GM15510 (cell line): ENCODE data around the gene HABP4.

ENCODE experiments used
- POLR2A ChIP-seq: IDR thresholded peaks from 3 replicates; pipeline ENCODE4 v1.6.1; 2011; ENCODE audit warnings: borderline replicate concordance; ENCODE audit not compliant: insufficient read length; ENCODE audit errors: extremely low read depth

The HABP4 gene

DNA sequence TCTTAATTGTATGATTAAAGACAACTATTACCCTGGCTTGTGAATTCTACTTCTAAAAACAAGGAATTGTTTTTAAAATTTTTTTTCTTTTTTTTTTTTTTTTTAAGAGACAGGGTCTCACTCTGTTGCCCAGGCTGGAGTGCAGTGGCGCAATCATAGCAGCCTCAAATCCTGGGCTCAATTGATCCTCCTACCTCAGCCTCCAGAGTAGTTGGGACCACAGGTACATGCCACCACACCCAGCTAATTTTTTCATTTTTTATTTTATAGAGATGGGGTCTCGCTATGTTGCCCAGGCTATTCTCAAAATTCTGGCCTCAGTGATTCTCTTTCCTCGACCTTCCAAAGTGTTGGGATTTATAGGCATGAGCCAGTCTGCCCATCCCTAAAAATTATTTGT lies 62.3 kb downstream of the HABP4 start:
- no peak for TF ChIP-seq POLR2A

DNA sequence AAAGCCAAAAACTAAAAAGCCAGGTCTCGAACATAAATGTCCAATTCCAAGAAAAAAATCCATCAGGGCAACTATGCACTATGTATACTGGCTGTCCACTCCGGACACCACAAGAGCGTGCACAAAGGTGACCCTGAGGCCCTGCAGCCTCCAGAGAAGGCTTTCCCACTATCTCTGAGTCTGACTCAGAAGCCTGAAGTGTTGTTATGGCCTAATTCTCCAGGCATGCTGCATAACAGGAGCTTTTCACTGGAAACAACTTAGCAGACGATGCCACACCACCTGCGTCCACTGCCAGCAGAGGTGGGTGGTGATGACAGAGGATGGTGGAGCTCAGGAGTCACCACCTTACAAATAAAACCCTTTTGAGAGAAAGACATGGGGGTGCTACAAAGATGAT lies 63.7 kb downstream of the HABP4 start:
- no peak for TF ChIP-seq POLR2A

DNA sequence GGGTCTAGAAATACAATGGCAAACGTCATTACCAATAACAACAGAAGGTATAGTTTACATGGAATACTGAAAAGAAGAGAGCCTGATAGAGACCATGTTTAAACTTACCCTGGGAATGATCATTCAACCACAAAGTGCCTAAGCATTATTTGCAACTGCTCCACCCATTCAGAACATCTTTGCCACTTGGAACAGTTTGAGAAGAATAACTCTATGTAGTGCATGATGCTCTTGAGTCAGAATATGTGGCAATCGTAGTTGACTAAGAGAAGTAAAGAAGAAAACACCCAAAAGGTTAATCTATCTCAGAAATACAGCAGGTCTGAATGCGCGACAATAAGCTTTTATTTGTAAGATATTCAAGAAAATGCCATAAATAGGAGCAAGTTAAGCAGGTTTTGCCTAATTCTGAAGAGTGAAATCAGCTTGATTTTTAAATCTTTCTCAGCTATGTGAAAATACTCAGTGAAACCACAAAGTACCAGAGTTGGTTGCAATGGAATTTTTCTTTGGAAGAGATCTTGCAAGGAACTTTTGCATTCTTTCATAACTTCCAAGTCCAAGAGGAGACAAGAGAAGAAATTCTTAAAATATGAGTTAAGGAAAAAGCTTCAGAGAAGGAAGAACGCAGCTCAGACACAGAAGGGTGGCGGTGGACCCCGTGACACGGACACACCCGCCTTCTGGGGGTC lies 64.3 kb downstream of the HABP4 start:
- no peak for TF ChIP-seq POLR2A

DNA sequence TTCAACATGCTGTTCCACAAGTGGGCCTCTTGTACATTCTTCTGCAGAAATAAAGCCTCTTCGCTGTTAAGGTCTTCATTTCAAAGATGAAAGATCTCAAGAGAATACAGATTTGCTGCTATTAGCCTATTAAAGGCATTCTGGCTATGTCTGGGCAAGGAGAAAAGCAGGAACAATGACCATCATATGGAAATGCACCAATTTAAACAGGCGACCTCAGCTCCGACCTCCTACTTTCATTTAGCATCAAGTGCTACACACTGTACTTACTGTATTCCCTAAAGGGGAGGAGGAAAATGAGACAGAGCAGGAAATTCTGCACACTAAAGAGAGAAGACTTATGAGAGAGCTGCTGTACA lies 64.8 kb downstream of the HABP4 start:
- TF ChIP-seq POLR2A = no peak

DNA sequence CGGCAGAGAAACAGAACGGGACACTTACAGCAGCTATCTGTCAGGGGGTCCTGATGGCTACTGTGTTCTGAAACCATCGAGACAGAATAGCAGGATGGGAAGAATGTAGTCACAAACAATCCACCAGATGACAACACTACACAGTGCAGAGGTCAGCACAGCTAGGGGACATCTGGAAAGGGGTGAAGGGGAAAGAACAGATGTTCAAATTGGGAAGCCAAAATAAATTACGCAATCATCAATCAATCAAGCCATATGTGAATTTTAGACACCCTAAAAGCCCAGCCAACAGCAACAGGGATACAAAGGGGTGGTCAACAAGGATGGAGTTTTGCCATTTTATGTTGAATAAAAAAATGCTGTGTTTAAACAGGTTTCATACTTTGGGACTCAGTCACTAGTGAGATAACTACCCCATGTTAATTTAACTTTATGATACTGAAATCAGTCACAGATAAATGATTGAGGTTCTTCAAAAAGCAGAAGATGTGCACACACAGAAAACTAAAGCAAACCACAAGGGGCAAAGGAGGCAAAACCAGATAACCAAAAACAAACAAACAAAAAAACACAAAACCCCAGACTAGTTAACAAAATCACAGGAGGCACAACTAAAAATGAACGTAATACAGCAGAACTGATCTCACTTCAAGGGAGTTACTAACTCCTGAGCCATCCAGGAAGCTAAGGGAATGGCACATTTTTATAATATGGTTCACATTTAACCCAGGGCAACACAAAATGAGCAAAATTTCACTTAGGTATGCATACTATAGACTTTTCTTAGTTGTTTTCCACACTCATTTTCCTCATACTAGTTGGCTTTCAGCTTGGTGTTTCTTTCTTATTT lies 65.9 kb downstream of the HABP4 start:
- TF ChIP-seq POLR2A = no peak

DNA sequence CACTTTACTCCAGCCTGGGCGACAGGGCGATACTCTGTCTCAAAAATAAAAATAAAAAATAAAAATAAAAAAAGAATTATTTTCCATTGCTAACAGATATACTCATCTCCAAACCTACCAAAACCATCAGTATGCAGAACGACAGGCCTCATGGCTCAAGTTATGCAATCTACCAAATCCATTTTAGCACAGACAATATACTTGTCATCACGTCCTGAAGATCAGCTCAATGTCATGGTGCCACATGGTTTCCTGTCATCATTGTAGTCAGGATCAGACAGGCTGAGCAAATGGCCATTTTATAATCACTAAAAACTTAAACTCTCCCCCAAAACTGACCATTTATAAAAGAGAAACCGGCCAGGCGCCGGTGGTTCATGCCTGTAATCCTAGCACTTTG lies 69.1 kb downstream of the HABP4 start:
- no peak for TF ChIP-seq POLR2A

DNA sequence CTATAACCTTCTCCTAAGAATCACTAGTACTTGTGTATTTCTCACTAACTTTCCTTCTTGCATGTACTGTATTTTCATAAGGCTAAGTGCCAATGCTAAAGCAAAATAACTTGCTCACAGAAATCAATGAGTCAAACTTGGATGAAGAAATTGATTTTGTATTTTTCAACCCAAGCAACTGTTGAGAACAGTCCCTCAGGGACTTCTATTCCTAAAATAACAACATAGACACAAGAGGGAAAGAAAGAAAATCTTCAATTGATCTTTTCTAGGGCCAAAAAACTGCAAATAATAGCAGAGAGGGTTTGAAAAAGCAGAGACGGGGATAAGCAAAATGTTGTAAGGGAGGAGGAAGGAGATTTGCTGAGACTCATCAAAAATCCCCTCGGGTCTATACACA lies 69.8 kb downstream of the HABP4 start:
- TF ChIP-seq POLR2A = no peak

DNA sequence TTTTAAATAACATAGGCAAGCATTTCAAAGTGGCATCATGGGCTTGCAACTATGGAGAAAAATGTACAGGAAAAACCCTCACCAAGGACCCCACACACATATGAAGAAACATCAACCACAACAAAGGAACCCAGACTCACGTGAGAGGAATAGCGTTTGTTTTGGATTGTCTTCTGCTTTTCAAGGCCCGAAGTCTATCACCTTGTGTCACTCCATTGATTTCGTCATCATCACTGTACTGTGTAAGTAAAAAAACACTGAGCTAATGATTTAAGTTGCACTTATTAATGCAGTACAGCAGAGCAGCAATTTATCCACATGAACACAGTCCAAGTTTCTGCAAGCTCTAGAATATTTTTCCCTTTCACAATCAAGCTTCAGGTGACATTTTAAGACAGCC lies 72.4 kb downstream of the HABP4 start:
- TF ChIP-seq POLR2A = no peak

DNA sequence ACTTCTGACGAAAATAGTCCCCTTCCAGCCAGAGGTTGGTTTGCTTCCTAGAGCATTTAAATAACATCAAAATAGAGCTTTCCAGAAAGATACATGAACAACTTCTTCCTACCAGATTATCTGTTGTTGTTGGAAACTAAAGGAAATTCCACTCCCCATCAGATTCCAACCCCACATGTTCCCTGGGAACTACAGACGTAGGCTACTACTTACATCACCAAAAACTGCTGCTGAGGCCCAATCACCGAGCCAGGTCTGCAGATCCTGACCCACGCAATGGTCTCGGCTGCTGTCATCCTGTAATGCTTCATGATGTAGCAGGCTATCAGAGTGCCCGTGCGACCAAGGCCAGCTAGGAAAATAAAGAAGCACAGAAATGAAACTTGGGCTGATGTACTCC lies 73.4 kb downstream of the HABP4 start:
- TF ChIP-seq POLR2A = no peak

DNA sequence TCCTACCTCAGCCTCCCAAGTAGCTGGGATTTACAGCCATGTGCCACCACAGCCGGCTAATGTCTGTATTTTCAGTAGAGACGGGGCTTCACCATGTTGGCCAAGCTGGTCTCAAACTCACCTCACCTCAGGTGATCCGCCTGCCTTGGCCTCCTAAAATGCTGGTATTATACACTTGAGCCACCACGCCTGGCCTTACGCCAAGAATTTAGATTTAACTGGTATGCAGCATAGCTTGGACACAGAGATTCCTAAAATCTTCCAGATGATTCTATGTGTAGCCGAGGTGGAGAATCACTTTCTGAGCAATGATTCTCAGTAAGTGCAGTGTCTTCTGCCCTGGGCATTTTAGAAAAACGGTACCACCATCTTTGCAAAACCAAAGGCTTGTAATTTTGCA lies 74.1 kb downstream of the HABP4 start:
- no peak for TF ChIP-seq POLR2A

DNA sequence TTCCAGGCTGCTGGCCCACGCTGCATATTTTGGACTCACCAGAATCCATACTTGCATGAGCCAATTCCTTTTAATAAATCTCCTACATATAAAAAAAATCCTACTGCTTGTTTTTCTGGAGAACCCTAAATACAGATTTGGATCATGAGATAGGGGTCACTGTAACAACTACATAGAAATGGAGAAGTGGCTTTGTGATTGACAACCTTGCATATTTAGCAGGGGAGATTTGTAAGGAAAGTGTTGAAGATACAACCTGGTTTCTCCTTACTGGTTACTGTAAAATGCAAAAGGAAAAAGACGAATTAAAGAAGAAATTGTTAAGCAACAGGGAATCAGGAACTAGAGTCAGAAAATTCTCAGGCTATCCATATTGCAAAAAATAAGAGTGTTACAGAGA lies 74.8 kb downstream of the HABP4 start:
- no peak for TF ChIP-seq POLR2A

DNA sequence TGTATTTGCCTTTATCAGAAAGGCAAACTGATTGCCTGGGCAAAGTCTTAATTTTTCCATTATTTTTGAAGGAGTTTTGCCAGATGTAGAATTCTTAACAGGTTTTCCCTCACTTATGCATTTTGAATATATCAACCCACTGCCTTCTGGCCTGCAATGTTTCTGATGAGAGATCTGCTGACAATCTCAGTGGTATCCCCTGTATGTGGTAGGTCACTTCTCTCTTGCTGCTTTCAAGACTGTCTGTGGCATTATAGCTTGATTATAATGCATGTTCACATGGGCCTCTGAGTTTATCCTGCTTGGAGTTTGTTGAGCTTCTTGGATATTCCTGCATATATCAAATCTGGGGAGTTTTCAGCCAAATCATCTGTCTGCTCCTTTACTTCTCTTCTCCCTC lies 82.2 kb downstream of the HABP4 start:
- TF ChIP-seq POLR2A = no peak

DNA sequence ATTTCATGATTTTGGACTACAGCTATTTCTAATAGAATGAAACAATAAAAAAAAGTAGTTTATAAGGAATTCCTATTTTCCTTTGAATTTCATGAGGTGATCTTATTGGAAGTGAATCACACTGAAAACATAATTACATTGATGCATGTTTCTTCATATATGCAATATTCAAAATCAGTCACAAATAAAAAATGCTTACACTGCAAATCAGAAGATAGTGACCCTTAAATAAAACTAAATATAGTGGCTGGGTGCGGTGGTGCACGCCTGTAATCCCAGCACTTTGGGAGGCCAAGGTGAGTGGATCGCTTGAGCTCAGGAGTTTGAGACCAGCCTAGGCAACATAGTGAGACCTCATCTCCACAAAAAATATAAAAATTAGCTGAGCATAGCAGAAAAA lies 90.1 kb downstream of the HABP4 start:
- TF ChIP-seq POLR2A = no peak
